NCI-H146 treated with DMSO at 0.1 percent for 48 hours (cell line): Measurements from ENCODE around the gene PPIF.

Source experiments
- DNase-seq: peaks from one replicate; lab custom pipeline; 2025; ENCODE audit not compliant: unreplicated experiment; lab: John Stamatoyannopoulos, UW

Gene PPIF

DNA sequence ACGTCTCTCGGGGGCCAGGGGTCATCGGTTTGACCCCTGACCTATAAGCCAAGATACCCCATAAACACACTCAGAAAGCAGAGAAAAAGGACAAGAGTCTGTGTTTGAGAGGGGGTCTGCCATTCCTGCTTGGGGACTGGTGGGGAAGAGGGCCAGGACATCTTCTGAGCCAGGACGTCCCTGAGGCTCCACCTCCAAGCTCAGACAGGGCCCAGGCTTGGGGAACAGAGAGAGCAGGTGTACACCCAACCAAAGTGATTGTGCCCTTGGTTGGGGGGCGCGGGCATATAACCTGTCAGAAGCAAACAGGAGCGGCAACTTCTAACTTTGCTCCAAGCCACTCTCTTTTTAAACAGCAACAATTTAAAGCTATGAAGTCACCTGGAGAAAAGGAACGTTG, 33.9 kb upstream of the PPIF start:
- DNase-seq = no peak

DNA sequence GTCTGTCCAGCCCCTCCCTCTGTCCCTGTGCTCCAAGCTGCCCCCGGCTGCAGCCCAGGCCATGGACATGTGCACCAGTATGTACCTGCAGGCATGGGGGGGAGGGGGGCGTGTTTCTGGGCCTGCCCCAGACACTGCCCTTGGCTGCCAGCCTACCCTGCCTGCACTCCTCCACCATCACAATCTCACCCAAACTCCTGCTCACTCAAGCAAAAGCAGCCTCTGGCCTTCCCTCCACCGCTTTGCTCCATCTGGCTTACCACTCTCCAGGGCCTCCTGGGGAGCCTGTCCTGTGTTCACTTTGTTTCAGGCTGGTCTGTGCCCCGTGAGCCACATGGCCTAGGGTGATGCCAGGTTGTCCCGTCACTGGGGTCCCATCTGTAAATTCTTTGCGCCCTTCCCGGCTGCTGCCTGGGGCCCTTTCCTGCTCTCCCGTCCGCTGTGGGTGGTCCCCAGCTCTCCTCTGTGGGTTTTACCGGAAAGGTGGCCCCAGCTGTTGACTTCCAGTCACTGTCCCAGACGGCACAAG, 33.3 kb upstream of the PPIF start:
- DNase-seq = no peak

DNA sequence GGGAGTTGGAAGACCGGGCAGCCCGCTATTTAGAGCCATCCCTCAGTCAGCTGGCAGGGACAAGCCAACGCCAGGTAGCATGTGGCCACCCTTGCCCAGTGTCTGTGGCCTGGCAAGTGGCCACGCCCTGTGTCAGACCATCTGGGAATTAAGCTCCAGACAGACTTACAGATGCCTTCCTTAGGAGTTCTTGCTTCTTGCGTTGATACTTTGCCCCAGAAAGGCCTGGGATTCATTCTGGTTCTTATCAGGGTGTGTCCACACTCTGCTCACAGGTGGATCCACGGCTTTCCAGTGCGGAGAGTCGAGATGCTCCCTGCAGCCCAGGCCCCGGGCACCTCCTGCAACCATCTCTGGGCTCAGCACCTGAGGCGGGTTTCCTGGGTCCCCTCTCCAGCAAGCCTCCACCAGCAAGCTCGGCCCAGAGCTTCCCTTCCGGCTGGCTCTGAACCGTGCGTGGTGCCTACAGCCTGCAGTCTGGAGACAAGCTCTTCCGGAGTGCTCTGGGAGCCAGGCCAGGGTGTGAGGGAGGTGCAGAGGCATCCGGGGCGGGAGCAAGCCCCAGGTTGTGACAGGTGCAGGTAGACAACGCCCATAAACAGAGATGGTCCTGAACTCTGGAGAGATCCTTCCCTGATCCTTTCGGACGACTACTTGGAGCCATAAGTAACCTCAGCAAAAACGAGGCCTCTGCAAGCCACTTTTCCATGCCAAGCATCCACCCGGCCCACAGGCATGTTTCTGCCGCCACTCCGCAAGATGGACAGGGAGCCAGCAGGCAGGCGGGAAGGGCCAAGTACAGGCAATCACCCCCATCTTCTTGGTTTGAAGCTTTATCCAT, 32.3 kb upstream of the PPIF start:
- no peak for DNase-seq

DNA sequence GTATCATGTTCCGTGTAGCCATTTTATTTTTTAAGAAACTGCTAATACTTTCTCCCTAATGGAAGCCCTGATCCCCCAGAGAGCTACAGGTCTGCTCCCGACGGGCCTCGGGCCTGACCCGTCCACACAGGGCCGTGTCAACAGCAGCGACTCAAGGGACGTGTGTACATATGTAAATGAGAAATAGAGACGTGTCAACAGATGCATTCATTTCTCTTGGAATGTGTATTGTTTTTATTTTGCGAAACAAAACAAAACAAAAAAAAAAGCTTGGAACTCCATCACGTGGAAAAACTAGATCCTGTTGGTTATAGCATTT, 31.7 kb upstream of the PPIF start:
- DNase-seq = no peak

DNA sequence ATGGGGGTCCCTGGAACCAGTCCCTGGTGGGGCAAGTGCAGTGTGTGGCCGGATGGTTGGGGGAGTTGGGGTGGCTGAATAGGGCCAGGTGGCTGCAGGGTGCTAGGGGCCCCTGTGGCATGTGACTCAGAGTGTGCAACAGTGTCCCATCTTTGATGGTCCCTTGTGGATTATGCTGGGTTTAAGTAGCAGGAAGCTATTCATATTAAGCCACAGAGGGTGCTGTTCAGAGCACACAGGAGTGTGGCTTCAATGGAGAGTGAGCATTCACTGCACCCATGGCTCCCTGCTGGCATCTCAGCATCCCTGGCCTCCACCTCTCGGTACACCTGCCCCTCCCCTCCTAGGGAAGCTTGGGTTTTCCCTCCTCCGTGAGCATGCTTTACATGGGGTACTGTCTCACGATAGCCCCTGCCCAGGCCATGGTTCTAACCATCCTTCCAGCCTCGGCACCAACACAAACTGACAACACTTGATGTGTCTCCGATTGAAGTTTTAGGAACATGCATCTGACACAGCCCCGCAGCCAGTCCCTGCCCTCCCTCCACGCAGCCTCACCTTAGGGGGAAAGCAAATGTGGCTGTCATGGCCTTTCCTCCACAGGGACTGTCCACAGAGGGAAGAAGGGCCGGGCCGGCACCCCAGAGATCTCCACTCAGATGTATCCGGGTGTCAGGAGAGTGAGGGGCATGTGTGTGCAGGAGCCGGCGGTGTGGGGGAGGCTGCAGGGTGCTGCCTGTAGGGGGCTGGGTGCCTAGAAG, 30.4 kb upstream of the PPIF start:
- DNase-seq = no peak

DNA sequence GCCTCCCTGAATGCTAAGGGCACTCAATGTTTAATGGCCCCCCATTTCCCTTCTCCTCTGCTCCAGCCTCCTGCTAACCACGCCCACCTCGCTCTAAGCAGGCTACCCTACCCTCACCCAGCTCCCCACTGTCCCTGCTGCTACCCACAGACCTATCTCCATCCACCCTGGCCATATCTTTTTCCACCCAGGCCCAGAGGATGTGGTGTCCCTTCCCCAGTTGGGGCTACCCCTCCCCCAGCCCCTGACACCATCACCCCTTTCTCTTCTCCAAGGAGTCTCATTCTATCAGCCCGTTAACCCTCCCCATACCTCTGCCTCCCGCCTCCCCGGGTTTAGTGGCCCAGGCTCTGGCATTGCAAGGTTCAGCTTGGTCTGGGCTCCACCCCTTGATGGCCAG, 28.9 kb upstream of the PPIF start:
- no peak for DNase-seq

DNA sequence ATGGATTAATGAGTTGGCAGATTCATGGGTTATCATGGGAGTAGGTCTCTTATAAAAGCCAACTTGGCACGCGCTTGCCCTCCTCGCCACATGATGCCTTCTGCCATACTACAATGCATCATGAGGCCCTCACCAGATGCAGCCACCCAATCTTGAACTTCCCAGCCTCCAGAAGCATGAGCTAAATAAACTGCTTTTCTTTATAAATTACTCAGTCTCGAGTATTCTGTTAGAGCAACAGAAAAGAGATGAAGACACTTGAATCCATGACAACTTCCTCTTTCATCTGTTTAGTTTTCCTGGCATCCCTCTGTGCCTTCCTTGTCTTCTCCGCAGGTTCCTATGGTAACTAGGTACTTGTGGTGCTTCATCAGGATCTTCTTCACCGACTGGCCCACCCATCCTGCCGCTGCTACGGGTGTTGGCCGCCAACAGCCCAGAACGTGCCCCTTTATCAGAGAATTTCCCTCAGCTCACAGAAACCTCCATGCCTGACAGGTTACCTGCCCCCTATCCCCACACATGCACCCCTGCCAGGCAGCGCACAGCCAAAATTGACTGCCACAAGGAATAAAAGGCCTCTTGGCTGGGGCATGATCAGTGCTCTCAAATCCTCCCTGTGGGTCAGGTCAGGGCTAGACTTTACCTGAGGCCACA, 28.0 kb upstream of the PPIF start:
- no peak for DNase-seq

DNA sequence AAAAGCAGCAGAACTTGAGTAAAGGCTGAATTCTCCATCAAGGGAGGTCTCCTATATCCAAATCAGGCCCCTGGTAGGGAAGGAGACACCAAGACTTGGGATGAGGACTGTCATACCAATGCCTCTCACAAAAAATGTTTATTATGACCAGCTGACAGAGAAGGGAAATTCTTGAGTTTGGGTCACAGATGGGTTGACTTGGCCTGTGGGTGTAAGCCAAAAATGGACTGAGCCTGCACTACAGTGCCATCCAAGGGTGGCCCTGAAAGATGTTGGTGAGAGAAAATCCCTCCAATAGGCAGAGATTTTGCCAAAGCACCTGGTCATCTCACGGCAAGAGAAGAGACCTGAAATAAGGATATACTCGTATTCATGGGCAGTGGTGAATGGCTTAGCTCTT, 27.0 kb upstream of the PPIF start:
- DNase-seq = no peak

DNA sequence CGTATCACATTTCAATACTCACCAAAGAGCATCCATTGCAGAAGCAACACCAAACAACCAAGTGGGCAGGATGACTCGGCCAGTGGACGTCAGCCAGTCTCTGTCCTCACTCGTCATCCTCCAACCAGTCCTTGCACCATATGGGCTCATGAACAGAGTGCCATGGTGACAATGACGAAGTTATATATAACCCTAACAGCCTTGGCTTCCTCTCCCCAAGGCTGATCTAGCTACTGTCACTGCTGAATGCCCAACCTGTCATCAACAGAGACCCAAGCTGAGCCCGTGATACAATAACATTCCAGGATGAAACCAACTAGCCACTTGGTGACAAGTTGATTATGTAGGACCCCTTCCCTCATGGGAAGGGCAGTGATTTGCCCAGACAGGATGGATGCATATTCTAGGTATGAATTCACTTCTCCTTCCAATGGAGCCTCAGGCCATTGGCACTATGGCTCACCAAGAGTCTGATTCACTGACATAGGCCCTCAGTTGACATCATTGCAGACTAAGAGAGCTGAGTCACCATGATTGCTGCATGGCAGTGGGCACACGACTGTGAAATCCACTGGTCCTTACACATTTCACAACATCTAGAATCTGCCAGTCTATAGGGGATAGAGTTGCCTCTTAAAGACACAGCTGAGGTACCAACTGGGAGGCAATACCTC, 26.3 kb upstream of the PPIF start:
- no peak for DNase-seq

DNA sequence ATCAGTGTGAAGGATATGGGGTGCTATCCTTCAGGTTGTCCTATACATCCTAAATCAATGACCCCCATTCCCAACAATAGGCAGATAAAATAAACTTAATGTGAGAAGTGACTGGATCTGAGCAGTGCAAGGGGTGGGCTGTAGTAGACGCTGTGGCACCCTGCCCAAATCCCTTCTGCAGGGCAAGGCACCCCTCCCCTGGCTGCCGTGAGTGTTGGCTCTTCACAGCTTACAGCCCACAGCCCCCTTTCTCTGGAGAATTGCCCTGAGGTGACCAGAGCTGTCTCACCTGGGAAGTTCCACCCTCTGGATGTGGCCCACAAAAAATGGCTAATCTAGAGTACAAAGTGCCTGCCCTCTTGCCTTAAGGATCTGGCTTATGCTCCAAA, 25.8 kb upstream of the PPIF start:
- DNase-seq = no peak

DNA sequence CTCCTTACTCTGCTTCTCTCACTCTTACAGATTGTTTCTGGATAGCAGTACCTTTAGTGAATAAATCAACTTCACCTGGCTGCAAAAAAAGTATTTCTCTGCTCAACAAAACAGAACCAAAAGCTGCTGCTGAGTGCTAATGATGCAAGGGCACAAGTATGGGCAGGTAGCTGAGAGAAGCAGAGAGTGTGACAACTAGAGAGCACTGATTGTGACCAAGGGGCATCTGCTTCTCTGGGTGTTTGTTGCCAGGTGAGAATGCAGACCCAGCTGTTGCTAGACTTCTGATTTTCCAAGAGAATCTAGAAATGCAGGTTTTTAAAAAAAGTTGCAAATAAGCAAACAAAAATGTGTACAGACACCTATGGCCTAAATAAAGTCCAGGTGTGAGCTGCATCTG, 25.3 kb upstream of the PPIF start:
- DNase-seq = no peak

DNA sequence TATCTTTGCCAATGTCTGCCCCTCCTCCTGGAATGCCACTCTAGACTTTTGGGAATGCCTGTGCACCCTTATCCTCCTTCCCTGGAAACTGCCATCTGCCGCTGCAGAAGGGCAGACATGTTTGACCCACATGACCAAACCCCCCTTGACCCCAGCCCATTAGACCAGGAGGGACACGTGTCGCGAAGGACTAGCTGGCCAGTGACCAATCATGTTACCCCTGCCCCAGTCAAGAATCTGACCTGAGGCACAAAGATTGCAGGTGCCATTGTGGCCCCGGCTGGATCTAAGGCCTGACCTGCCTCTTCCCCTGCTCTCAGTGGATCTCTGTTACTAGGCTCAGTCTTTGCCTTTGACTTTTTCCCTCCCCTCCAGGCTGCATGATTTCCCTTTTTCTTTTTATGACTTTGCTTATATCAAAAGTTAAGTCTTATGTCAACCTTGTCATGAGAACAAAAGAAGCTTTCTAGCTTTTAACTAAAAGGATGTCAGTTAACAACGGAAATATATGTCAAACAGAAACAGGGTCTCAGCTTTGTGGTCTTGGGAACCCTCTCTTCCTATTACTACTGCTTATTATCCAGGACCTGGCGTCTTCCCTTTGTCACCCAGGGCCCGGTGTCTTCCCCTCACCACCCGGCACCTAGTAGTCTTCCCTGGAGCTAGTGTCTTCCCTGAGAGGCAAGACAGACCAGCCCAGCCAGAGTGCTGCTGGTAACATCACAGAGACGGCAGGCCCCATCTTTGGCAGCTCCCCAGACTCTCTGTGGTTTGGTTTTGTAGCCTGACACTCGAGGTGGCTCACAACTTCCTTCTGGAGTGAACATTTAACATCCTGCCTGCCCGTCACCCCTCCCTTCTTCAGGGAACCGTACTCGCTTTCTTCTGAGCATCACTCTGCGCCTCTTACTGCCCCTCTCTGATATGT, 24.4 kb upstream of the PPIF start:
- no peak for DNase-seq

DNA sequence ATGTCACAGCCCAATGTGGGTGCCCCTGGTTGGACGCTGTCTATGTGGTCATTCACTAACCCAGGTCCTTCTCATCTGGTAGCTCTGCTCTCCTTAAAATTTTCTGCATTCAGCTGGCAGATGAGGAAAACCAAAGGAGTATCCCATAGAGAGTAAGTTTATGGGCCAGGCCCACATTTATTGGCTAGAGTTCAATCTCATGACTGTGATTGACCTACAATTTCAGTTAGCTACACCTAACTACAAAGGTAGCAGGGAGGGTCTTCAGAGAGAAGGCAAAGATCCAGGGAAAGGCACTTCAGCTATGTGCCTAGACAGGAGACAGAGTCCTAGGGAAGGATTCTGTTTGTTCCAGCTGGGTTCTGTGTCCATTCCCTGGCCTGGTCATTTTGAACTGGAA, 23.7 kb upstream of the PPIF start:
- DNase-seq = no peak

DNA sequence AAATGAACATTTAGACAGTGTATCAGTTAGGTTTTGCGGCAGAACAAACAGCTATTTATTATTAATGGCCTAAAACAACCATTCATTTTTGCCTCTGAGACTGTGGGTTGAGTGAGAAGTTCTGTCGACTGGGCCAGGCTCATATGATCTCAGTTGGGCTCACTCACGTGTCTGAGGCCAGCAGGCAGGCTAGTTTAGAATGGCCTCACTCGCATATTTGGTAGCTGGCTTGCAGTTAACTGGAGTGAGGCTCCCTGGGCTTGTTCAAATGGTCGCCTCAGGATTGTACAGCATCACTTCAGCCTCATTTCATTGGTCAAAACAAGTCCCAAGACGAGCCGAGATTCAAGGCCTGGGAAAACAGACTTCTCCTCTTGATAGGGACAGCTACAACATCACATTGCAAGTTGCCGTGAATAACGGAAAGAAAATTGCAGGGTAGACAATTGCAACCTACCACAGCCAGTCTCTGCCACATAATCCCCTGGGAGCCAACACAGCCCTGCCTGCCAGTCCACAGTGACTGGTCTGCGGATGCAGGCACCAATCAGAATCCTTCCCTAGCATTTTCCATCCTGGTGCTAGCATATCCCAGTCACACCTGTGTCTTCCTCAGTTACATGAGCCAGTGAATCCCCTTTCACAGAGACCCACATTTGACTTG, 23.1 kb upstream of the PPIF start:
- no peak for DNase-seq

DNA sequence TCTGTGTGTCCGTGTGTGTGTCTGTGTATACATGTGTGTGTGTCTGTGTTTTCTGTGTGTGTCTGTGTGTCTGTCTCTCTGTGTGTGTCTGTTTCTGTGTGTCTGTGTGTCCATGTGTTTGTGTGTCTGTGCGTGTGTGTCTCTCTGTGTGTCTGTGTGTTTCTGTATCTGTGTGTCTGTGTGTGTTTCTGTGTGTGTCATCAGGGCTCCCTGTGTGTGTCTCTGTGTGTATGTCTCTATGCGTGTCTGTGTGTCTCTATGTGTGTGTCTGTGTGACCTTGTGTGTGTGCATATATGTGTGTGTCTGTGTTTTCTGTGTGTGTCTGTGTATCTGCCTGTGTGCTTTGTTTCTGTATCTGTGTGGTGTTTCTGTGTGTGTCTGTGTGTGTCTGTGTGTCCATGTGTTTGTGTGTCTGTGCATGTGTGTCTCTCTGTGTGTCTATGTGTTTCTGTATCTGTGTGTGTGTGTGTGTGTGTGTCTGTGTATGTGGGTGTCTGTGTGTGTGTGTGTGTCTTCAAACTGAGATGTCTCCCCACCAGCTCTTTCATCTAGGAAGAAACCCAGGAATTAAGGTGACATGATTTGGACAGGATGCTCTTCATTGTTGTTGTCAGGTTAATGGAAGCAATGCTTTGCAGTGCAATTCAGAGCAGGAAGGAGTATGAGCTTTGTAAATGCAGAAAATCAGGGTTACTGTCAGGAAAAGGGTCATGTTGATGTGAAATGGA, 20.7 kb upstream of the PPIF start:
- no peak for DNase-seq

DNA sequence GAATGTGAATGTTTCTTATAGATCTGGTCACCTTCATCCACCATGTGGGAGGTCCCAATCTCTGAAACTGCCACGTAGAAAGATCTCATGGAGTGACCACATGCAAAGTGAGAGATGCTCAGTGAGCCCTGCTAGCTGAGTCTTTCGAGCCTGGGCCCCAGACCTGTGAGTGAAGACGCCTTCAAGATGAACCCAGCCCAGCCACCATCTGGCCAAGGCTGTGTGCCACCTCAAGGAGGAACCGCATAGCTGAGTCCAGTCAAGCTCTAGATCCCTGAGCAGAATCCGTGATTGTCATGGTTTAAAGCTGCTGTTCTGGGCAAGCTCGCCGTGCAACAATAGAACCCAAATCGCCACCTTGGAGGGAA, 20.2 kb upstream of the PPIF start:
- DNase-seq = no peak

DNA sequence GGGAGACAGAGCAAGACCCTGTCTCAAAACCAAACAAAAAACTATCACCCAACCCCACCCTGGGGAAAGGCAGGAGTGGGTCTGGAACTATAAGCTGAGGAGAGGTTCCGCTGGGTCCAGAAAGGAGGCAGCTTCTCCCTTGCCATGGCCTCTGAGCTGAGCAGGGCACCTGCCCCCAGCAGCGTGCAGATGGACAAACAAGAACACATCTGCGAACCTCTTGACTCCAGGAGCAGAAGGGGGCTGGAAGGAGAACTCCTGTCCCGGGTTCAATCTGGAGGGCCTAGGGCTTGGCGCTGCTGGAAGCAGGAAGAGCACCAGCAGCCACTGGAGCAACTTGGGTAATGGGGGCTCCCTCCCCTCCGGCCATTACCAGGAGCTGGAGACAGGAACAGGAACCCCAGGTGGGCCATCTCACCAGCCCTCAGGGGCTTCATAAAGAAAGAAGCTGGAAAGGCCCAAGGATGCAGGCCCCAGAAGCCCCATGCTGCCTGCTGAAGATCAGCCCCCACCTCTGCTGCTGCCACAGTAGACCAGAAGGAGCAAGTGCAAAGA, 19.0 kb upstream of the PPIF start:
- no peak for DNase-seq

DNA sequence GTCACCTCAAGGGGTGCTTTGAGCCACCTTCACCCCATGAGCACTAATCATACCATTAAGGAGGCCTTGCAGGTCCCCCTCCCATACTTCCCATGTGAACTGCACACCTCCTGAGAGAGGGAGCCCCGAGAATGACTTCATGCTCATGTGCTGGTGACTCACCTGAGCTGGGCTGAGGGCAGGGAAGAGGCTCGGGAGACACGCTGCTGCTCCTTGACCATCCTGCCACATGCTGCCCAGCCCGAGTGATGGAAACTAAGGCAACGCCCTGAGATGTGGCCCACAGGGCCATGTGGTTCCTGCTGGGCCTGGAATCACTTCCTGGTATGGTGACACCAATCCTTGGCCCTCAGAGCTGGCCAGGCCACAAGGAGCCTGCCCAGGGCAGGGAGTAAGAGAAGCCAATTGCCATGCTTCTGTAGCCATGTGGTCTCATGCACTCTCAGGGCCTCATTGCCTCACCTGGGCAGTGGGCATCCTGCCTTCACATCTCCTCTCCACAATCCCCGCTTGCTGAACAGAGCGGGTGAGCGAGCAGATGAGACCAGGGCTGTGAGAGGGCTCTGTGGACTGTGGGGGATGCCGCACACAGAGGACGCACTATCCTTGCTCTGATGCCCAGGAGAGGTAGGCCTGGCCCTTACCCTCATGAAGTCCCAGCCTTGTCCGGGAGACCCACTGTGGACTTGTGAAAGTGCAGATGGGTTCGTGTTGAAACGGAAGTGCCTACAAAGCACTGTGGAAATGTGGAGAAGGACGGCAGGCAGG, 18.3 kb upstream of the PPIF start:
- no peak for DNase-seq
